ENCODE data around the gene SLC17A3. TPM values are rescaled to one million over a fixed set of nuclear protein-coding genes. Genes with fewer than 3 reads are reported as not detected.

The SLC17A3 gene
- total RNA-seq, 1 donor from 2014 or later = not detected

- Mint-ChIP-seq H3K27ac (ENCODE audit: unreplicated experiment) (no peak overlapping the region), H3K36me3 (ENCODE audit: unreplicated experiment) (no peaks in the 10 kb centered on the region), H3K9me3 (ENCODE audit: unreplicated experiment) (no peaks in the 10 kb centered on the region), H3K4me3 (ENCODE audit: unreplicated experiment) (no peak overlapping the region), H3K27me3 (ENCODE audit: unreplicated experiment) (peaks cover 19% of the 10 kb centered on the region), H3K4me1 (ENCODE audit: unreplicated experiment) (no peaks in the 10 kb centered on the region)
- DNase-seq (ENCODE audit: extremely low spot score, unreplicated experiment) = no peak
- TF ChIP-seq, protein P1, sequence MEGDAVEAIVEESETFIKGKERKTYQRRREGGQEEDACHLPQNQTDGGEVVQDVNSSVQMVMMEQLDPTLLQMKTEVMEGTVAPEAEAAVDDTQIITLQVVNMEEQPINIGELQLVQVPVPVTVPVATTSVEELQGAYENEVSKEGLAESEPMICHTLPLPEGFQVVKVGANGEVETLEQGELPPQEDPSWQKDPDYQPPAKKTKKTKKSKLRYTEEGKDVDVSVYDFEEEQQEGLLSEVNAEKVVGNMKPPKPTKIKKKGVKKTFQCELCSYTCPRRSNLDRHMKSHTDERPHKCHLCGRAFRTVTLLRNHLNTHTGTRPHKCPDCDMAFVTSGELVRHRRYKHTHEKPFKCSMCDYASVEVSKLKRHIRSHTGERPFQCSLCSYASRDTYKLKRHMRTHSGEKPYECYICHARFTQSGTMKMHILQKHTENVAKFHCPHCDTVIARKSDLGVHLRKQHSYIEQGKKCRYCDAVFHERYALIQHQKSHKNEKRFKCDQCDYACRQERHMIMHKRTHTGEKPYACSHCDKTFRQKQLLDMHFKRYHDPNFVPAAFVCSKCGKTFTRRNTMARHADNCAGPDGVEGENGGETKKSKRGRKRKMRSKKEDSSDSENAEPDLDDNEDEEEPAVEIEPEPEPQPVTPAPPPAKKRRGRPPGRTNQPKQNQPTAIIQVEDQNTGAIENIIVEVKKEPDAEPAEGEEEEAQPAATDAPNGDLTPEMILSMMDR (IDR thresholded peaks at IDR 0.05) = no peak
Observed at GRCh38 chr6:25832670-25833069, 41.4 kb downstream of the SLC17A3 start.

DNA sequence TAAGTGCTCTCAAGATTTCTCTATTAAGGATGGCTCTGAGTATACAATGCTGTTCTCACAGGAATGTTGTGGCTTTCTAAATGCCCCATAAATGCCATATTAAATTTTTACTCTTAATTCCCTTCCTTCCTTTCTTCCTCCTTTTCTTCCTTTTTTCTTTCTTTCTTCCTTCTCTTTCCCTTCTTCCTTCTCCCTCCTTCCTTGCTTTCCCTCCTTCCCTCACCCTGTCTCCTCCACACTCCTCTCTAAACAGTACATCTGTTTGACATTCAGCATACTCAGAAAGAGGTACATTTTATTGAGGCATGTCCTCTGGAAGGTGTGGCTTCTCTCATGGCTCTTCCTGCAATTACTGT lies 41.8 kb downstream of the SLC17A3 start:
- H3K9me3 Mint-ChIP-seq (ENCODE audit: unreplicated experiment) = no peaks in the 10 kb centered on the region
- no peak overlapping the region for H3K4me3 Mint-ChIP-seq (ENCODE audit: unreplicated experiment)
- H3K4me1 Mint-ChIP-seq (ENCODE audit: unreplicated experiment) = no peaks in the 10 kb centered on the region
- peaks cover 19% of the 10 kb centered on the region for H3K27me3 Mint-ChIP-seq (ENCODE audit: unreplicated experiment)
- TF ChIP-seq, protein P1 (IDR thresholded peaks at IDR 0.05) = no peak
- no peaks in the 10 kb centered on the region for H3K36me3 Mint-ChIP-seq (ENCODE audit: unreplicated experiment)
- no peak for DNase-seq (ENCODE audit: extremely low spot score, unreplicated experiment)
- H3K27ac Mint-ChIP-seq (ENCODE audit: unreplicated experiment) = no peak overlapping the region

GRCh38 chr6:25831532-25832306 lies 42.3 kb downstream of the SLC17A3 start, which contains the start of gene SLC17A1:
Gene SLC17A1 (minus strand): TSS chr6:25832052. CDS start chr6:25830557, 1,495 bp downstream.
- TF ChIP-seq, protein P1 (IDR thresholded peaks at IDR 0.05) = no peak
- no peak within 1 kb of the TSS for H3K27ac Mint-ChIP-seq (ENCODE audit: unreplicated experiment)
- H3K4me1 Mint-ChIP-seq (ENCODE audit: unreplicated experiment) = no peaks in the 10 kb centered on the region
- peaks cover 22% of the 10 kb centered on the region for H3K27me3 Mint-ChIP-seq (ENCODE audit: unreplicated experiment)
- DNase-seq (ENCODE audit: extremely low spot score, unreplicated experiment) = no peak
- H3K4me3 Mint-ChIP-seq (ENCODE audit: unreplicated experiment) = no peak within 1 kb of the TSS
- no peaks in the 10 kb centered on the region for H3K9me3 Mint-ChIP-seq (ENCODE audit: unreplicated experiment)
- H3K36me3 Mint-ChIP-seq (ENCODE audit: unreplicated experiment) = no peaks in the 10 kb centered on the region

GRCh38 chr6:25830458-25830857 lies 43.6 kb downstream of the SLC17A3 start:
- Mint-ChIP-seq H3K9me3 (ENCODE audit: unreplicated experiment) (no peaks in the 10 kb centered on the region), H3K27ac (ENCODE audit: unreplicated experiment) (no peak overlapping the region), H3K27me3 (ENCODE audit: unreplicated experiment) (peaks cover 29% of the 10 kb centered on the region), H3K4me1 (ENCODE audit: unreplicated experiment) (no peaks in the 10 kb centered on the region), H3K36me3 (ENCODE audit: unreplicated experiment) (no peaks in the 10 kb centered on the region), H3K4me3 (ENCODE audit: unreplicated experiment) (no peak overlapping the region)
- TF ChIP-seq, protein P1 (IDR thresholded peaks at IDR 0.05) = no peak
- DNase-seq (ENCODE audit: extremely low spot score, unreplicated experiment) = no peak

DNA sequence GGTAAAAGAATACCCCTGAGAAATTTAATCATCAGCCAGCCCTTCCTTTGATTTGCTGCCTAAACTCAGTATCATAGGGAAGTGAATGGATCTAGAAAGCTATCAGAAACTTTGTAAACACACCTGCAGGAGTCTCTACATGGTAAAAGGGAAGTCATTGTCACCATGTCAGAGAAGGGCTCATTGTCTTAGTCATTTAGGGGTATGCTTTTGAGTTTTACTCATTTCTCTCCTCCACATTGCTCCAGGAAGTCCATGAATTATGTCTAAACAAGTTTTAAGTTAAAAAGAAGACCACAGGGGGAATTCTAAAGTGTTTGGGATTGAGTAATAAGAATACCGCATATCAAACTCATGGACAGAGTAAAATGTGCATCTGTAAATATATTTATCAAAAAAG lies 44.7 kb downstream of the SLC17A3 start:
- no peaks in the 10 kb centered on the region for H3K4me1 Mint-ChIP-seq (ENCODE audit: unreplicated experiment)
- H3K27me3 Mint-ChIP-seq (ENCODE audit: unreplicated experiment) = peaks cover 36% of the 10 kb centered on the region
- H3K27ac Mint-ChIP-seq (ENCODE audit: unreplicated experiment) = no peak overlapping the region
- H3K9me3 Mint-ChIP-seq (ENCODE audit: unreplicated experiment) = no peaks in the 10 kb centered on the region
- no peaks in the 10 kb centered on the region for H3K36me3 Mint-ChIP-seq (ENCODE audit: unreplicated experiment)
- no peak for DNase-seq (ENCODE audit: extremely low spot score, unreplicated experiment)
- TF ChIP-seq, protein P1 (IDR thresholded peaks at IDR 0.05) = no peak
- no peak overlapping the region for H3K4me3 Mint-ChIP-seq (ENCODE audit: unreplicated experiment)

Data from osteocyte (in vitro differentiated cells).